CD4-positive, alpha-beta T cell (primary cell): ENCODE results near the gene LRRK2. TPM values are rescaled to one million over a fixed set of nuclear protein-coding genes. Genes with fewer than 3 reads are reported as not detected.

Experiments
- ATAC-seq: fragments of 200-7000 bp; cut with Tn5 transposase; one replicate; pipeline ENCODE4 v1.10.0; 2022; ENCODE audit warnings: mild to moderate bottlenecking; ENCODE audit not compliant: poor library complexity
- CTCF ChIA-PET: fragments of 350-600 bp; sonication (Branson Sonifier 250); formaldehyde crosslinking; loops from one replicate; lab custom pipeline; 2021; ENCODE audit warnings: antibody characterized with exemption, inconsistent platforms; lab: Charles Lee
- POLR2A ChIA-PET: fragments of 350-600 bp; sonication (Branson Sonifier 250); formaldehyde crosslinking; loops from one replicate; lab custom pipeline; 2021; ENCODE audit warnings: antibody characterized with exemption, inconsistent platforms; lab: Charles Lee
- DNase-seq, 14 experiments: peaks; one replicate each; pipeline ENCODE4 v3.0.0-alpha.2; 2013 to 2020; ENCODE audit warnings: mixed read lengths in 2 of 14
- H3K27ac ChIP-seq, 2 donors: one replicate each; pipeline versions ENCODE4 v1.5.1 to v1.7.0; 2013; ENCODE audit warnings: low read length in 2 of 2, low read depth in 1 of 2, mild to moderate bottlenecking in 1 of 2
- H3K27me3 ChIP-seq, 2 experiments: 1 replicate in 1 of 2; 2 replicates in 1 of 2; pipeline versions ENCODE4 v1.6.1 to v1.7.0; 2013; ENCODE audit warnings: low read length in 2 of 2, control low read depth in 1 of 2, mild to moderate bottlenecking in 1 of 2, moderate library complexity in 1 of 2; ENCODE audit not compliant: insufficient read depth in 2 of 2, control insufficient read depth in 1 of 2
- H3K36me3 ChIP-seq: one replicate; pipeline ENCODE4 v1.6.1; 2013; ENCODE audit warnings: low read length, control low read depth; ENCODE audit not compliant: insufficient read depth
- H3K4me1 ChIP-seq: one replicate; pipeline ENCODE4 v1.6.1; 2013; ENCODE audit warnings: low read length, control low read depth; ENCODE audit not compliant: insufficient read depth
- H3K4me3 ChIP-seq: one replicate; pipeline ENCODE4 v1.5.1; 2013; ENCODE audit warnings: mild to moderate bottlenecking, low read length, moderate library complexity
- H3K9me3 ChIP-seq, 2 experiments: 1 replicate in 1 of 2; 2 replicates in 1 of 2; pipeline versions ENCODE4 v1.6.1 to v1.7.0; 2013; ENCODE audit warnings: low read length in 2 of 2, mild to moderate bottlenecking in 2 of 2, control low read depth in 1 of 2, moderate library complexity in 1 of 2; ENCODE audit not compliant: control insufficient read depth in 1 of 2, insufficient read depth in 1 of 2
- H3K27ac Mint-ChIP-seq: one replicate; pipeline ENCODE4 v1.8.0; 2020; ENCODE audit warnings: mixed read lengths
- H3K27me3 Mint-ChIP-seq: one replicate; pipeline ENCODE4 v1.8.0; 2021; ENCODE audit warnings: mixed read lengths
- H3K36me3 Mint-ChIP-seq: one replicate; pipeline ENCODE4 v1.8.0; 2021; ENCODE audit warnings: low read depth, mixed read lengths
- H3K4me1 Mint-ChIP-seq: one replicate; pipeline ENCODE4 v1.8.0; 2021; ENCODE audit warnings: low read depth, mixed read lengths
- H3K4me3 Mint-ChIP-seq: one replicate; pipeline ENCODE4 v1.8.0; 2020; ENCODE audit warnings: mild to moderate bottlenecking, mixed read lengths
- H3K9me3 Mint-ChIP-seq: one replicate; pipeline ENCODE4 v1.8.0; 2020; ENCODE audit warnings: mixed read lengths
- intact Hi-C, 2 experiments: fragments of 100-400 bp; cut with DNase I in 1 of 2; cut with micrococcal nuclease in 1 of 2; formaldehyde crosslinking; loops; one replicate each; pipeline versions ENCODE4 v1.15.1 to v1.9.0; 2023 to 2025; cut with DNase I, micrococcal nuclease
- total RNA-seq, 174 experiments: library from RNA in 2 of 174; stranded (reverse) in 2 of 174; gene quantifications; one replicate each; pipeline ENCODE4 v1.2.3 and lab custom pipeline; 2021 to 2026
- TF ChIP-seq, protein P1 (sequence below): fragments of 200-600 bp; IDR thresholded peaks from one replicate; pipeline ENCODE4 v1.8.0; 2022; ENCODE audit warnings: antibody characterized with exemption, mild to moderate bottlenecking

Gene LRRK2
- total RNA-seq, 2 experiments from 2014 or later: 0.42 to 0.60 TPM

DNA sequence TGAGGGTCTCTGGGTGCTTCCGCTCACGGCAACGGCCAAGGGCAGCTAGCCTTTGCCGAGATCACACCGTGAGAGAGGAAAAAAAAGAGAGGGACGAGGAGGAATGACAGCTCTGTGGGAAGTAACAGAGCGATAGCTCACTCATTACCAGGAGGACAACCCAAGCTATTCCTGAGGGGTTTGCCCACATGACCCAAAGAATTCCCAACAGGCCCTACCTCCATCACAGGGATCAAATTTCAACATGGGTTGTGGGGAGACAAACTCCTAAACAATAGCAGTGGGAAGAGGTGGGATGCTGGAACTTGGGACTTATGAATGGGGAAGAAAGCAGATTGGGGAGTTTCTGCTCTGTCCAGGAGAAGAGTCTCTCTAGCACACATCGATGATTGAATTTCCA is 180.6 kb downstream of the LRRK2 start:
- Histone ChIP-seq H3K9me3 (no peaks in the 10 kb centered on the region), H3K36me3 (no peaks in the 10 kb centered on the region), H3K27ac (no peak overlapping the region), H3K4me1 (no peaks in the 10 kb centered on the region), H3K27me3 (no peaks in the 10 kb centered on the region), H3K4me3 (no peak overlapping the region)
- TF ChIP-seq, protein P1, sequence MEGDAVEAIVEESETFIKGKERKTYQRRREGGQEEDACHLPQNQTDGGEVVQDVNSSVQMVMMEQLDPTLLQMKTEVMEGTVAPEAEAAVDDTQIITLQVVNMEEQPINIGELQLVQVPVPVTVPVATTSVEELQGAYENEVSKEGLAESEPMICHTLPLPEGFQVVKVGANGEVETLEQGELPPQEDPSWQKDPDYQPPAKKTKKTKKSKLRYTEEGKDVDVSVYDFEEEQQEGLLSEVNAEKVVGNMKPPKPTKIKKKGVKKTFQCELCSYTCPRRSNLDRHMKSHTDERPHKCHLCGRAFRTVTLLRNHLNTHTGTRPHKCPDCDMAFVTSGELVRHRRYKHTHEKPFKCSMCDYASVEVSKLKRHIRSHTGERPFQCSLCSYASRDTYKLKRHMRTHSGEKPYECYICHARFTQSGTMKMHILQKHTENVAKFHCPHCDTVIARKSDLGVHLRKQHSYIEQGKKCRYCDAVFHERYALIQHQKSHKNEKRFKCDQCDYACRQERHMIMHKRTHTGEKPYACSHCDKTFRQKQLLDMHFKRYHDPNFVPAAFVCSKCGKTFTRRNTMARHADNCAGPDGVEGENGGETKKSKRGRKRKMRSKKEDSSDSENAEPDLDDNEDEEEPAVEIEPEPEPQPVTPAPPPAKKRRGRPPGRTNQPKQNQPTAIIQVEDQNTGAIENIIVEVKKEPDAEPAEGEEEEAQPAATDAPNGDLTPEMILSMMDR: no peak
- Mint-ChIP-seq H3K27ac (no peak overlapping the region), H3K36me3 (no peaks in the 10 kb centered on the region), H3K9me3 (no peaks in the 10 kb centered on the region), H3K4me3 (no peak overlapping the region), H3K27me3 (no peaks in the 10 kb centered on the region), H3K4me1 (no peaks in the 10 kb centered on the region)
- ChIA-PET POLR2A (no interaction called here), CTCF (no interaction called here)
- intact Hi-C loops: no loop called here
- DNase-seq: no peak
- no peak for ATAC-seq

Other genes with a start within 250 kb of the LRRK2 start
- 1 to 10 TPM; 1.6 to 1.7 TPM for gene SLC2A13, start 118.9 kb upstream of the LRRK2 start, total RNA-seq